Tibial nerve (tissue), 3 donors: ENCODE measurements around the gene PIMREG.

Source experiments
- CTCF ChIP-seq, 5 experiments: fragments of 200-600 bp in 3 of 5; fragments of 450-650 bp in 2 of 5; sonication (generic) in 3 of 5; IDR thresholded peaks; one replicate each; pipeline ENCODE4 v1.5.1; 2016 to 2019; ENCODE audit warnings: antibody characterized with exemption in 5 of 5, mild to moderate bottlenecking in 3 of 5, moderate library complexity in 2 of 5
- POLR2A ChIP-seq, 2 donors: fragments of 450-650 bp; IDR thresholded peaks; one replicate each; pipeline ENCODE4 v1.6.1; 2017; ENCODE audit warnings: antibody characterized with exemption in 2 of 2, mild to moderate bottlenecking in 2 of 2, moderate library complexity in 2 of 2

- TF ChIP-seq CTCF (IDR thresholded peaks at IDR 0.05) (no peak), POLR2A (IDR thresholded peaks at IDR 0.05) (no peak)
These were observed 4.3 kb upstream of the PIMREG start for GRCh38 chr17:6439951-6440350.
